ENCODE results near the gene DBP.

The DBP gene

DNA sequence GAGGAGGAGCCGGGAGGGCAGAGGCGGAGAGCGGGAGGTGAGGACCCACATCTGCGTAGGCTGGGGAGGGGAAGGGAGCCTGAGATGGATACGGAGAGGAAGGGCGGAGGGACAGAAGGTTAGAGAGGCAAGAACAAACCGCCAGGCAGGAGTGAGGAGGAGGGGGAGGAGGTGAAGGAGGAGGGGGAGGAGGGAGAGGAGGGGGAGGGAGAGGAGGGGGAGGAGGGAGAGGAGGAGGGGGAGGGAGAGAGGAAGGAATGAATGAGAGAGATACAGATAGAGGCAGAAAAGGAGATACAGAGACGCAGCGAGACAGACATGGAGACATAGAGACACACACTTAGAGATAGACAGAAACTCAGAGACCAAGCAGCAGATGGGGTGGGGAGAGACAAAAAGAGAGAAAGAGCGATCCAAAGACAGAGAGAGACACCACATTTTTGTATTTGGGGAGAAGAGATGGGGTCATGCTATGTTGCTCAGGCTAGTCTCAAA, 9.6 kb upstream of the DBP start:
- Histone ChIP-seq H2AFZ (ENCODE audit: low read depth, low read length) (no peak overlapping the region), H3K4me3 (ENCODE audit: low read length) (peak overlapping the region; percentile 81), H3K79me2 (ENCODE audit: low read length) (no peaks in the 10 kb centered on the region), H3K27ac (ENCODE audit: low read length) (no peak overlapping the region), H3K36me3 (replicated peaks; ENCODE audit: low read depth, low read length) (no peaks in the 10 kb centered on the region), H3K4me2 (ENCODE audit: low read length) (peak overlapping the region; percentile 99), H4K20me1 (ENCODE audit: insufficient read depth, low read length) (no peaks in the 10 kb centered on the region), H3K27me3 (ENCODE audit: low read depth, low read length) (0 out of 2 replicates have a peak, but pooled peaks cover 4% of the 10 kb centered on the region), H3K4me1 (ENCODE audit: low read length) (peaks cover 8% of the 10 kb centered on the region), H3K9me3 (ENCODE audit: insufficient read depth, low read length) (no peaks in the 10 kb centered on the region), H3K9ac (ENCODE audit: low read length) (peak overlapping the region; percentile 2; the same call in 1 of the 2 replicates)
- TF ChIP-seq, protein P1, sequence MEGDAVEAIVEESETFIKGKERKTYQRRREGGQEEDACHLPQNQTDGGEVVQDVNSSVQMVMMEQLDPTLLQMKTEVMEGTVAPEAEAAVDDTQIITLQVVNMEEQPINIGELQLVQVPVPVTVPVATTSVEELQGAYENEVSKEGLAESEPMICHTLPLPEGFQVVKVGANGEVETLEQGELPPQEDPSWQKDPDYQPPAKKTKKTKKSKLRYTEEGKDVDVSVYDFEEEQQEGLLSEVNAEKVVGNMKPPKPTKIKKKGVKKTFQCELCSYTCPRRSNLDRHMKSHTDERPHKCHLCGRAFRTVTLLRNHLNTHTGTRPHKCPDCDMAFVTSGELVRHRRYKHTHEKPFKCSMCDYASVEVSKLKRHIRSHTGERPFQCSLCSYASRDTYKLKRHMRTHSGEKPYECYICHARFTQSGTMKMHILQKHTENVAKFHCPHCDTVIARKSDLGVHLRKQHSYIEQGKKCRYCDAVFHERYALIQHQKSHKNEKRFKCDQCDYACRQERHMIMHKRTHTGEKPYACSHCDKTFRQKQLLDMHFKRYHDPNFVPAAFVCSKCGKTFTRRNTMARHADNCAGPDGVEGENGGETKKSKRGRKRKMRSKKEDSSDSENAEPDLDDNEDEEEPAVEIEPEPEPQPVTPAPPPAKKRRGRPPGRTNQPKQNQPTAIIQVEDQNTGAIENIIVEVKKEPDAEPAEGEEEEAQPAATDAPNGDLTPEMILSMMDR (IDR thresholded peaks at IDR 0.05; ENCODE audit: low read depth, low read length): no peak
- no peak for TF ChIP-seq EZH2phosphoT487 (IDR thresholded peaks at IDR 0.05; ENCODE audit: low read depth)

DNA sequence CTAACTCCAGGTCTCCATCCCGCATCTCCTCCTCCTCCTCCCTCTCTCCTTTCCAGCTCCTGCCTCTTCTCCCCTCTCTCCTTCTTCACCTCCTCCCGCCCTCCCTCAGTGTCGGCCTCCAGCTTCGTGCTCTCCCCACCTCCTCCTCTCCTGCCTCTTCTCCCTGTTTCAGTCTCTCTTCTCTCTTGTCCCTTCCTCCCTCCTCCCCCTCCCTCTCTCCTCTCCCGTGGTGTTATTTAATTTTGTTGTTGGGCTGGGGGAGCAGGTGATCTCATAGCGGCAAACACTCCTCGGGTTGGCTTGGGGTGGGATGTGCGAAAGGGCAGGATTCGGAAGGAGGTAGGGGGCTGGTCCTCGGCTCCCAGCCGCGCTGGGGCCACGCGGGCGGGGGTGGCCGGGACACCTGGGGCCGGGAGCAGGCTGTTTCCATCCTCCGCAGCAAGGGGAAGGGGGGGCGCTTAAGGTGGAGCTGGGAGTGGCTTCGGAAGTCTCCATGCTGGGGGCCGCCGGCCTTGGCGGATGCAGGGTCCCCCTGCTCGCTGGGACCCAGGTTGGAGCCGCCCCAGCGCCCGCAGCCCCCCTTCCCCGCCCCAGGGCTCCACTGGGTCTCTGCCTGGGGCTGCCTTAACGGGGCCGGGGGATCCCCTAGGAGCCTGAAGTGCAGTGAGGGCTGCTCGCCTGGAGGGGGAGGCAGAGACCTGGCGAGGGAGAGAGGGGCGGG, 9.0 kb upstream of the DBP start, which contains the start of gene CA11:
Gene CA11, minus strand, starts transcription at position 187 of the 721 bp plus-strand sequence. CDS start 555 bp downstream, outside the sequence.
- Histone ChIP-seq H3K4me1 (ENCODE audit: low read length) (peaks cover 8% of the 10 kb centered on the region), H3K4me2 (ENCODE audit: low read length) (peak within 1 kb of the TSS; percentile 99), H3K4me3 (ENCODE audit: low read length) (peak within 1 kb of the TSS; percentile 81), H3K9me3 (ENCODE audit: insufficient read depth, low read length) (no peaks in the 10 kb centered on the region), H3K9ac (ENCODE audit: low read length) (peak within 1 kb of the TSS; percentile 60), H3K27ac (ENCODE audit: low read length) (peak within 1 kb of the TSS; percentile 16), H2AFZ (ENCODE audit: low read depth, low read length) (peak within 1 kb of the TSS; percentile 90), H4K20me1 (ENCODE audit: insufficient read depth, low read length) (no peaks in the 10 kb centered on the region), H3K79me2 (ENCODE audit: low read length) (no peaks in the 10 kb centered on the region), H3K36me3 (replicated peaks; ENCODE audit: low read depth, low read length) (no peaks in the 10 kb centered on the region), H3K27me3 (ENCODE audit: low read depth, low read length) (0 out of 2 replicates have a peak, but pooled peaks cover 4% of the 10 kb centered on the region)
- TF ChIP-seq, protein P1 (IDR thresholded peaks at IDR 0.05; ENCODE audit: low read depth, low read length): peak; percentile 87
- TF ChIP-seq EZH2phosphoT487 (IDR thresholded peaks at IDR 0.05; ENCODE audit: low read depth): no peak

GRCh38 chr19:48645620-48646000, 8.4 kb upstream of the DBP start:
- H3K4me2 ChIP-seq (ENCODE audit: low read length): peak overlapping the region; percentile 99
- H3K9me3 ChIP-seq (ENCODE audit: insufficient read depth, low read length): no peaks in the 10 kb centered on the region
- peak overlapping the region; percentile 81 for H3K4me3 ChIP-seq (ENCODE audit: low read length)
- H3K36me3 ChIP-seq (replicated peaks; ENCODE audit: low read depth, low read length): no peaks in the 10 kb centered on the region
- peaks cover 8% of the 10 kb centered on the region for H3K4me1 ChIP-seq (ENCODE audit: low read length)
- TF ChIP-seq, protein P1 (IDR thresholded peaks at IDR 0.05; ENCODE audit: low read depth, low read length): no peak
- TF ChIP-seq EZH2phosphoT487 (IDR thresholded peaks at IDR 0.05; ENCODE audit: low read depth): no peak
- H3K27me3 ChIP-seq (ENCODE audit: low read depth, low read length): 0 out of 2 replicates have a peak, but pooled peaks cover 4% of the 10 kb centered on the region
- no peaks in the 10 kb centered on the region for H3K79me2 ChIP-seq (ENCODE audit: low read length)
- peak overlapping the region; percentile 60 for H3K9ac ChIP-seq (ENCODE audit: low read length)
- H4K20me1 ChIP-seq (ENCODE audit: insufficient read depth, low read length): no peaks in the 10 kb centered on the region
- peak overlapping the region; percentile 90 for H2AFZ ChIP-seq (ENCODE audit: low read depth, low read length)
- H3K27ac ChIP-seq (ENCODE audit: low read length): no peak overlapping the region

DNA sequence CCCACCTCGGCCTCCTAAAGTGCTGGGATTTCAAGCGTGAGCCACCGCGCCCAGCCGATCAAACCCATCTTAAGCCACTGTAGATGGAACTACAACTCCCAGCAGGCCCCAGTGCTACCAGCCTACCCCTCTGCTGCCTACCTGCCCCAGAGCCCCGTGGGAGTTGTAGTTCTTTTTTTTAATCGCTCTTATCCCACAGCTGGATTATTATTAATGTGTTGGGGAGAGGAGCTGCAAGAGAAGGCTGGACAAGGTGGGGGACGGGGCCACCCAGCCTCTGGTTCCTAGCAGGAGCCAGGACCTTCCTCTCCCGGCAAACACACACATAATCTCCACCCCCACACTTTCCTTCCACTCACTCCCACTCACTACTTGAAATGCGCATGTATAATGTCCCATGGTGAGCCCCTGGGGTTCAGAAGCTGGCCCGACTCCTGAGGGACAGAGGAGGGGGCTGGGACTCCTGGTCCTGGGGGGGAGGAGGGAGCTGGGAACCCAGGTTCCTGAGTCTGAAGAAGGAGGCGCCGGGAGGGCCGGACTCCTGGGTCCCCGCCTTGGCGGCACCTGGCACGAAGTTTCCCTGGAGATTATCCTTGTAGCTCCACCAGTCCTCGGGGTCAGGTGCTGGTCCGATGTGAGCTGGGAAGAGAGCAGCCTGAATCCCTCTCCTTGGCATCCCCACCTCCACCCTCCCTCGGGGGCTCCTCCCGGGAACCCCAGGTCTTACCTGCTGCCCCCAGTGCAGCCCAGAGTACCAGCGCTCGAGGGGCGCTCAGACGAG, 7.8 kb upstream of the DBP start:
- TF ChIP-seq EZH2phosphoT487 (IDR thresholded peaks at IDR 0.05; ENCODE audit: low read depth): no peak
- TF ChIP-seq, protein P1 (IDR thresholded peaks at IDR 0.05; ENCODE audit: low read depth, low read length): no peak
- H4K20me1 ChIP-seq (ENCODE audit: insufficient read depth, low read length): no peaks in the 10 kb centered on the region
- H3K4me3 ChIP-seq (ENCODE audit: low read length): peak overlapping the region; percentile 81
- no peaks in the 10 kb centered on the region for H3K79me2 ChIP-seq (ENCODE audit: low read length)
- no peak overlapping the region for H3K27ac ChIP-seq (ENCODE audit: low read length)
- H3K9ac ChIP-seq (ENCODE audit: low read length): peak overlapping the region; percentile 60
- no peaks in the 10 kb centered on the region for H3K9me3 ChIP-seq (ENCODE audit: insufficient read depth, low read length)
- peak overlapping the region; percentile 90; the same call in 1 of the 2 replicates for H2AFZ ChIP-seq (ENCODE audit: low read depth, low read length)
- 0 out of 2 replicates have a peak, but pooled peaks cover 4% of the 10 kb centered on the region for H3K27me3 ChIP-seq (ENCODE audit: low read depth, low read length)
- H3K4me2 ChIP-seq (ENCODE audit: low read length): peak overlapping the region; percentile 99
- no peaks in the 10 kb centered on the region for H3K36me3 ChIP-seq (replicated peaks; ENCODE audit: low read depth, low read length)
- peaks cover 8% of the 10 kb centered on the region for H3K4me1 ChIP-seq (ENCODE audit: low read length)
